HPDE6-E6E7 (cell line): ENCODE measurements around the gene KLHL10.
"Not testable (repeated sequence)": the region's sequence is repeated elsewhere in the genome, so short reads cannot be mapped to it uniquely, and the experiment has no call there.

ENCODE experiments used
- DNase-seq: peaks from one replicate; pipeline ENCODE4 v3.0.0; 2011; ENCODE audit warnings: missing footprints; ENCODE audit errors: extremely low spot score

The KLHL10 gene

DNA sequence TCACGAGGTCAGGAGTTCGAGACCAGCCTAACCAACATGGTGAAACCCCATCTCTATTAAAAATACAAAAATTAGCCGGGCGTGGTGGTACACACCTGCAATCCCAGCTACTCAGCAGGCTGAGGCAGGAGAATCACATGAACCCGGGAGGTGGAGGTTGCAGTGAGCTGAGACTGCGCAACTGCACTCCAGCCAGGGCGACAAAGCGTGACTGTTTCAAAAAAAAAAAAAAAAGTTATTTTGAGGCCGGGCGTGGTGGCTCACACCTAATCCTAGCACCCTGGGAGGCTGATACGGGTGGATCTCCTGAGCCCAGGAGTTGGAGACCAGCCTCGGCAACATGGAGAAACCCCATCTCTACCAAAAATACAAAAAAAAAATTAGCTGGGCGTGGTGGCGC, 13.8 kb downstream of the KLHL10 start:
- not testable (repeated sequence) for DNase-seq

DNA sequence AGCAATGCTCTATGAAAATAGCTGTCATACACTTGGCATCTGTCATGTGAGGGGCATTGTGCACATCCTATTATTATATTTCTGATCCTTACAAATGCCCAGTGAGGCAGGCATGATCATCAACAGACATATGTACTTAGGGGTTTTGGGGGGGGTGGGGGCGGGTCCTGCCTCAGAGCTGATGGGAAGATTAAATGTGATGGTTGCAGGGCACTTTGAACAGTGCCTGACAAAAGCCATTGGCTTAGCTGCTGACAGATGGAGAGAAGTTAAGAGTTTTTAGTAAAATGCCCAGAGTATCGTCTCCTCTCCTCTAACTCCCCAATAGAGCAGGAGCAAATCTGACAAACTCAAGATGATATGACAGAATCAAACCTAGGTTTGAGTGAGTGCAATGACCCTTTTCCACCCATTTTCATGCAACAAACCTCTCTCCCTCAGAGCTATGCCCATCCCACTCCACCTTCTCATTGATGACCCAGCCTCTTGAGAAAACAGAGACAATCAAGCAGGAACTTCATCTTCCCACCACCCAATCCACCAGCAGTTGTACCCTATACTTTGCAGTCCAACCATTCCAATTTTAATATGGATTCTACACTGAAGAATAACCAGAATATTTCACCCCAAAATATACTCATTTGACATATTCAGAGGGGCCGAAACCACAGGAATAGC, 22.8 kb downstream of the KLHL10 start:
- no peak for DNase-seq

DNA sequence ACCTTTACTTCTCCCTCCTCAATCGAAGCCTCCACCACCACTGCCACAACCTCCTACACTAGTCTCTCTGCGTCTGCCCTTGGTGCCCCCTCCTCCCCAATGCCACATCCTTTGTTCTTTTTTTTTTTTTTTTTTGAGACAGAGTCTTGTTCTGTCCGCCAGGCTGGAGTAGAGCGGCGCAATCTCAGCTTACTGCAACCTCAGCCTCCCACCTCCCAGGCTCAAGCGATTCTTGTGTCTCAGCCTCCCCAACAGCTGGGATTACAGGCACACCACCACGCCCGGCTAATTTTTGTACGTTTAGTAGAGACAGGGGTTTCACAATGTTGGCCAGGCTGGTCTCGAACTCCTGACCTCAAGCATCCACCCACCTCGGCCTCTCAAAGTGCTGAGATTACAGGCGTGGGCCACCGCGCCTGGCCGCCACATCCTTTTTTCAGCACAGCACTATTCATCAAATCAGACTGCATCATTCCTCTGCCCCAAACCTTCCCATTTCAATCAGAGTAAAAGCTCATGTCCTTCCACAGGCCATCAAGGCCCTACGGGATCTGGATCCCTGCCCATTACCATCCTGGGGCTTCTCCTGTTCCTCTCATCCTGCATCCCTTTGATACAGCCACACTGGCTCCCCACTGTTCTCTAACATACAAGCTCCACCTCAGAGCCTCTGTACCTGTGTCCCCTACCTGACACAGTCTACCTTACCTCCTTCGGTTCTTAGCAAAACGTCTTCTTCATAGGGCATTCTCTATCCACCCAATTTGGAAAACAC, 25.6 kb downstream of the KLHL10 start:
- DNase-seq, result no peak

DNA sequence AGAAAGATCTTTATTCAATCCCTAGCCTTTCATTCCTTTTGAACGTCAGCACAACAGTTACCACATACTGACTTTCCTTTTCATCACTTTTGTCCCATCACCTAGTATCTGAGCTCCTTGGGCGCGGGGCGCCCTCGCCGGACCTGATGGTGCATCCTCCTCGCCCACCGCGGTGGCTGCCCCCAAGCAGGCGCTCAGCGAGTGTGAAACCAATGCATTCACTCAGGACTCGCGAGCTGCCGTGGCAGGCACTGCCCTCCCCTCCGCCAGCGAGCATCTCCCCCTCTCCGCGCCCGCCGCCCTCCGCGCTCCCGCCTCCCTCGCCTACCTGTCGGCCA, 26.8 kb downstream of the KLHL10 start:
- no peak for DNase-seq

DNA sequence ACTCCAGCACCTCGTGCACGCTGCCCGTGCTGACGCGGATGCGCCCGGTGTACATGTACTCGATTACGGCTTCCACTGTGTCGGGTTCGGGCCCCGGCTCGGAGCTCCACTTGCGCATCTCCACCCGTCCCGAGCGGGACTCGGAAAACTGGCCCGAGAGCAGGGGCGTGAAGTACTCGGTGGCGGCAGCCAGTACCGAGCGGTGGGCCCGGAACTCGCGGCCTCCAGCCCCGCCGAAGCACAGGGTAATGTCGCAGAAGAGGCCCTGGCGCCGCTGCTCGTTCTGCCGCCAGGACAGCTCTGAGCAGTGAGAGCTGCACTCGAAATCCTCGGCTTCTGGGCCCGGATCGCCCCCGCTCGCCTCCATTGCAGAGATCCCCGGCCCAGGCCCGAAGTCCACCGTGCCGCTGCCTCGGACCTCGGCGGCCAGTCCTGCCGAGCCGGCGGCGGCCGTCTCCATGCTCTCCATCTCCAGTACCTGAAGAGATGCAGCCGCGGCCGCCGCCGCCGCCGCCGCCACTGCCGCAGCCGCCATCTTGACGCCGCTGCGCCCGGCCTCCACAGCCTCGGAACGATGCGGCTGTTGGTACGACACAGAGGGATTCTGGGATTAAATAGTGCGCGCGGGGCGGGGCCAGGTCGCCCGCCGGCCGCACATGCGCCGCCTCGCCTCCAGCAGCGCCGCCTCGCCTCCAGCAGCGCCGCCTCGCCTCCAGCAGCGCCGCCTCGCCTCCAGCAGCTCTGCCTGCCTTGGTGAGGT, 27.4 kb downstream of the KLHL10 start, which contains the start of gene KLHL11:
Gene KLHL11 (minus strand): TSS at position 588 of the 760 bp plus-strand sequence. CDS start 53 bp downstream, at position 535.
- DNase-seq, result peak; percentile 93

DNA sequence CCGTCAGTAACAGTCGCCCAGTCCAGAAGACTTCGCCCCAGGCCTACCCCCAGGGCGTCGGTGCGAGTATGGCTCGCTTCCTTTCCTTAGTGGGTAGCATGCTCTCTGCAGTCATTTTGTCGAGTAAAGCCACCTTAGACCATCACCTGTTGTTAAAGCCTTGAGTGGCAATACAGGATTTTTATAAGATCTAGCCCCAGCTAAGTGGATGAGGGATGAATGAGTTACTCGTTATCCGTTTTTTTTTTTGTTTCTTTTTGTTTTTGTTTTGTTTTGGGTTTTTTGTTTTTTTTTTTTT, 27.9 kb downstream of the KLHL10 start:
- DNase-seq, result no peak

DNA sequence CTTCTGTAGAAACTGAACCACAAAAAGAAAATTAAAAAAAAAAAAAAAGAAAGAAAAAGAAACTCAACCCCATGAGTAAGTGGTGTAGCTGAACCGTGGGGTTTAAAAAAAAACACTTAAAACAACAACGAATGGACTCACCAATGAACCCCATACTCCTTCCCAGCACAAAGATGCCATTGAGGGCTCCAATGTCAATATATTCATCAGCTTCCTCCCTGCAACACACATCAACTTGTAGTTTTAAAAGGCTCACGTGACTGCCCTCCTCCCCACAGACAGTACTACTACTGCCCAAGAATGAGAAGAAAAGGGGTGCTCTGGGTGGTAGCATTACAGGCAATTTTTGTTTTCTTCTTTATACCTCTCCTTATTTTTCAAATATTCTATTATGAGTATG, 30.9 kb downstream of the KLHL10 start:
- DNase-seq, result no peak

DNA sequence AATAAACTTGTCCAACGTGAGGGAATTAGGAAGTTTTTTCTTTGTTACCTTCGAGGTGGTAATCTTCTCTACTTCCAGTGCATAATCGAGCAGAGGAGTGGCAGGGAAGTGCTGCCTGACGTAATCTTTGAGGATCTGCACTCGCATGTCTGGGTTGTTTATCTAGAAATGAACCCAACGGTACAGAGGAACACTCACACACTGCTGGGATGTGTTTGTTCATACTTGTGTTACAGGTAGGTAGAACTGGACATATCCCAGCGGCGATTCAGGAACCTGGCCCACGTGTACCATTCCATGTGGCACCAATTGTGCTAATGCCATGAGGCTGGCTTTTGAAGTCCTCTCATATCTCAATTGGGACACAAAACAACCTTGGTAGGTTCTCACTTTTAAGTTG, 31.8 kb downstream of the KLHL10 start:
- no peak for DNase-seq

DNA sequence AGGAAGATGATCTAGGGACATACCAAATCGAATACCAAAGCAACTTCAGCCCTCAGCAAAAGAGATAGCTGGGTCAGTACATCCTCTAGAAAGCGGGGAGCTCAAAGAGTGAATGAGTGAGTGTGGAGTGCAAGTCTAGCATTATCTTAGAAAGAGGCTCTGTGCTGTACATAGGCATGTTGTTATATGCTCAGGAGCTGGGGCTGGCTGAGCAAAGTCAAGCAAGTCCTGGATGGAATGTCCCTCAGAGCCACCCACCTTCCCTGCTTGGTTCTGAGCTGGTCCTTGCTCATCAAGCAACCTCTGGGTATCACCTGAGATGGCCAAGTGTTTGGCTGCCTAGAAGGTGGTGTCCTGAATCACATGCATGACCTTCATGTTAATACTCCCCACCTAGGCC, 32.5 kb downstream of the KLHL10 start:
- DNase-seq, result no peak

DNA sequence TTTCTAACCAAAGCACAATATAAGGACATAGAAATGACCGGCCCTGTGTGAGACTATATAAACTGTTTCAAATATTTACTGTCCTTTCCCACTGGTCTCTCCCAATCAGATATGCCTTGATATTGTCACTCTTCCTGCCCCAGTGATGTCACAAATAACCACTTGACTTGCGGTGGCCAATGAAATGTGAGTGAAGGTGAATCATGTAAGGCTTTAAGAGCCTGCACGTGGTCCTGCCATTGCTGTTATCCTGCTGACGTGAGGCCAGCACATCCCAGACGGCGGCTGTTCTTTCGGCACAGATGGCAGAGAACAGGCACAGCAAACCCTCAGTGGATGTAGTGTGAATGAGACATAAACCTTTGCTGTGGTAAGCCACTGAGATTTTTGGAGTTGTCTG, 33.0 kb downstream of the KLHL10 start:
- no peak for DNase-seq

DNA sequence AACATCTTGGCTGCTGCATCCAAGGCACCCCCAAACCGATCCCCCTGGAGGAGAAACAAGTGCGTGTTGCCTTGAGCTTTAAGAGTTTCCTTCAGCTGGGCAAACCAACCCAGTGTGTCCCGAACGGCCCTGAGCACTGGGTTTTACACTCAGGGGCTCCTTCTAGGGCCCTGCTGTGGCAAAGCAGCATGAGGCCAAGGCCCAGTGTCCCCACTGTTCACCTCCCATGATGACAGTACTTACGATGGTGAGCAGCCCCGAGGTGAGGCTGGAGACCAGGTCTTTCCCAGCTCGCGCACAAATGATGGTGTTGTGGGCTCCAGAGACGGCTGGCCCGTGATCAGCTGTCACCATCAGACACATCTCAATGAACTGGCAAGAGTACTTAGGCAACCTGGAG, 34.2 kb downstream of the KLHL10 start:
- no peak for DNase-seq

DNA sequence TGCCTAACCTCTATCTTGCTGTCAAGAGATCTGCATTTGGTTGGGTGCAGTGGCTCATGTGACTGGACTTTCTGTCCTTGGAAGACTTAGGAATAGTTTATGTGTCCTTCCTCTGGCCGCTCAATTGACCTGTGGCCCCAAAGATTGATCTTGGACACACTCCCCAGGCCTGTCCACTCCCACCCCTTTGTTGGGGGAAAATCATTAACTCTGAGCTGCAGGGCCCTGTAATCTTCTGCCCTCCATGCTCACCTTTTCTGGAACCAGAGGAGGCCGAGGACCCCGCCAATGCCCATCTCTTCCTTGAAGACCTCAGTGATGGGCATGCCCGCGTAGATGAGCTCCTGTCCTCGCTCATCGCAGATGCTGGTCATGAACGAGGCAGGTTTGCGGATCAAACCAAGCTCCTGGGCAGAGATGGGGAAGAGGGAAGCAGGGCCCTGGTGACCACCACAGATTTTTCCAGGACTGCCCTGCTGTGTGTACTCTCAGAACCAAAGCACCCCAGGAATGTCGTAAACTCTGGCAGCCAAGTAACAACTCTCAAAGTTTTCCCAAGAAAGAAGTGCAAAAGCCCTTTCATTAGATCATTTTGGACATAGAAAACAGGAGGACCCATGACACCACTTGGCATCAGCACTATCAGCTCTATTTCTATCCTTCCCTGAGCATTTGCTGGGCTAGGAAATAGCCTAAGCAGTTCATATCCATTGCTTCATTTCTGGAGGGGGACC, 36.1 kb downstream of the KLHL10 start:
- DNase-seq, result no peak

DNA sequence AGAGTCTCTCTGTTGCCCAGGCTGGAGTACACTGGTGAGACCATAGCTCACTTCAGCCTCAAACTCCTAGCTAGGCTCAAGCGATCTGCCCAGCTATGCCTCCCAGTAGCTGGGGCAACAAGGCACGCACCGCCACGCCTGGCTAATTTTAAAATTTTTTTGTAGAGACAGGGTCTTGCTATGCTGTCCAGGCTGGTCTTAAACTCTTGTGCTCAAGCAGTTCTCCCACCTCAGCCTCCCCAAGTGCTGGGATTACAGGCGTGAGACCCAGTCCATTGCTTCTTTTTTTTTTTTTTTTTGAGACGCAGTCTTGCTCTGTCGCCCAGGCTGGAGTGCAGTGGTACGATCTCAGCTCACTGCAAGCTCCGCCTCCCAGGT, 36.7 kb downstream of the KLHL10 start:
- not testable (repeated sequence) for DNase-seq

DNA sequence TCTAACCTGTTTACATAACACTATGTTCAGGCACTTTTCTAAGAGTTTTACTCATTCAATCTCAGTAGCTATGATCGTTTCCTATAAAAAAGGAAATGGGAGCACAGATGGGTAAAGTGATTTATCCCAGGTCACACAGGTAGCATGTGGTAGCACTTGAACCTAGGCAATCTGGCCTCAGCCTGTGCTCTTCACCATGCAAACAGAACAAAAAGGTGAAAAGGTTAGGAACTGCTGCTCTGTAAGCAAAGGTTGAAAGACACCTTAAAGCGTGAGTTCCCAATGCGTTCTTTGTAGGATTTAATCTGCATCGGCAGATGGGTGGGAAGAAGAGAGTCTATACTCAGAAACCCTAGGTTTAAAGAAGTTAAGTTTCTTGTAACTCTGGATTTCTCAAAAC, 42.5 kb downstream of the KLHL10 start:
- DNase-seq, result no peak

DNA sequence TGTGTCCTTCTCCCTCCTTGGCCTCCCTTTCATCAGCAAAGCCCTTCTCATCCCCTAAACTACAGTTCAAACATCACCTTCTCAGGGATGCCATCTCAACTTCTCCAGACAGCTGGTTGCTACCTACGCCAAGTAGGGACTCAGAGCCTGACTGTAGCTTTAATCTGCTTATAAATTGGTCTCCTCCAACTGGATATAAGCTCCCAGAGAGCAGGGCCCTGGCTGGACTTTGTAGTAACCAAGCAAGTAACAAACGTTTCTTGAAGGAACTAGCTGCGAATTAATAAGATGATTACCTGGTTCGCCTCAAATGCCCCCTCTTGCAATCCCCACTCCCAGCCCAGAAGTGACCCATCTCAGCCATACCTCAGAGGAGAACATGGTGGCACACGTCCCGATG, 45.1 kb downstream of the KLHL10 start:
- no peak for DNase-seq

DNA sequence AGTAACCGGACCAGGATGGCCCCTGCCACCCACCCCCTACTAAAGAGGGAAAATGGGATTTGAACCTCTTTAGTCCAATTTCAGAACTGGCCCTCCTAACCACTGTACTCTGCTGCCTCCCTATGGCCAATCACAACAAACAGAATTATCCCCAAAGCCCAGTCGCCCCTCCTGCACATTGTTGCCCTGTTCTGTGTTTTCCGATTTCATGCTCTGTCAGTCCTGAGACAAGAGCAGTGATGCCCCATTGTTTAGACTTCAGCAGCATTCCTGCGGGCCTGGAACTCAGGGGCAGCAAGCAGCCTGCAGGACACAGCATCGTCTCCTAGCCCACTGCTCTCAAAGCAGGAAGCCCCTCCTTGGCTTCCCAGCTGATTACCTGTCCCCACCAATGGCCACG, 48.1 kb downstream of the KLHL10 start:
- DNase-seq, result no peak

DNA sequence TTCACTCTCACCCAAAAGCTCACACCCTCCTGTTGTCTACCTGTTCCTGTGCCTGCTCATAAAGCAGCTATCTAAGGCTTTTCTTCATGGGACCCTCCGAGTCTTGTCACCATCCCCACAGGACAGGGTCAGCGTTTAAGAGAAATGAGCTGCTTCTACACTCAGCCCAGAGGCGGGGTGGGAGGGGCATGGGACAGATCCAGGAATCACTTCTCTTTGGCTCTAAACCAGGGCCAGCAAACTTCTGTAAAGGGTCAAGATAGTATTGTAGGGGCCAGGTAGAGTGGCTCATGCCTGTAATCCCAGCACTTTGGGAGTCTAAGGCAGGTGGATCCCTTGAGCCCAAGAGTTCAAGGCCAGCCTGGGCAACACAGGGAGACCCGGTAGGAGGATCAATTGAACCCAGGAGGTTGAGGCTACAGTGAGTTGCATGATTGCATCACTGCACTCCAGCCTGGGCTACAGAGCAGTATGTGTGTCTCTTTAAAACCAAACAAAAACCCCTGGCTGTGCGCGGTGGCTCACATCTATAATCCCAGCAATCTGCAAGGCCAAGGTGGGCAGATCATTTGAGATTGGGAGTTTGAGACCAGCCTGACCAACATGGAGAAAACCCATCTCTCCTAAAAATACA, 50.8 kb downstream of the KLHL10 start:
- no peak for DNase-seq

DNA sequence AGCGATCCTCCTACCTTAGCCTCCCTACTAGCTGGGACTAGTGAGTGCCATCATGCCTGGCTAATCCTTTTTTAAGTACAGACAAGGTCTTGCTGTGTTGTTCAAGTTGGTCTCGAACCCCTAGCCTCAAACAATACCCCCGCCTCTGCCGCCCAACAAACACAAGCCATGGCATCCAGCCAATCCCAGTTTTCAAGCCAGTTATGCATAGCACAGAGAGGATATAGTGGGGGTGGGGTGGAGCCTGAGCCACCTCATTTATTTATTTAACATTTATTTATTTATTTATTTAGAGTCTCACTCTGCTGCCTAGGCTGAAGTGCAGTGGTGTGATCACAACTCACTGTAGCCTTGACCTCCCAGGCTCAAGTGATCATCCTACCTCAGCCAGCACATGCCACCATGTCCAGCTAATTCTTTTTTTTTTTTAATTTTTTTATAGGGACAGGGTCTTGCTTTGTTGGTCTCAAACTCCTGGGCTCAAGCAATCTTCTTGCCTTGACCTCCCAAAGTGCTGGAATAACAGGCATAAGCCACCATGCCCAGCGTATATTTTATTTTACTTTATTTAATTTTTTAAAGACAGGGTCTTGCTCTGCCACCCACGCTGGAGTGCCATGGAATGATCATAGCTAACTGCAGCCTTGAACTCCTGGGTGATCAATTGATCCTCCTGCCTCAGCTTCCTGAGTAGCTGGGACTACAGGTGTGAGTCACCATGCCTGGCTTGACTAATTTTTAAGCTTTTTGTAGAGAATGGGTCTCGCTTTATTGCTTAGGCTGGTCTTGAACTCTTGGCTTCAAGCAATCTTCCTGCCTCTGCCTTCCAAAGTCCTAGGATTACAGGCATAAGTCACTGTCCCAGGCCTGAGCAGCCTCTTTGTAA, 53.8 kb downstream of the KLHL10 start:
- DNase-seq, result no peak

DNA sequence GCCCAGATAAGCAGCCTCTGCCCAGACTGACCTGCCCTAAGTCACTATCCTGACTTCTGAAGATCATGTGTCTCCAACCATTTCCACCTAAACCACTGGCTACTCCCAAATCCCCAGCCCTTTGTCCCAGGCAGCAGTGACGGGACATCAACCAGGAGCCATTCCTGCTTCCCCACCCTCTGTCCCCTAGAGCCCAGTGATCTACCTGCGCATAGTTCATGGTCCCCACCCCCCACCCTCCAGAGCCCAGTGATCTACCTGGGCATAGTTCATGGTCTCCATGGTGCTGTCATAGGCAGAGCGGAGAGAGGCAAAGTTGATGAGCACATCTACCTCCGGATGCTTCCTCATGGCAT, 54.4 kb downstream of the KLHL10 start:
- DNase-seq, result no peak

DNA sequence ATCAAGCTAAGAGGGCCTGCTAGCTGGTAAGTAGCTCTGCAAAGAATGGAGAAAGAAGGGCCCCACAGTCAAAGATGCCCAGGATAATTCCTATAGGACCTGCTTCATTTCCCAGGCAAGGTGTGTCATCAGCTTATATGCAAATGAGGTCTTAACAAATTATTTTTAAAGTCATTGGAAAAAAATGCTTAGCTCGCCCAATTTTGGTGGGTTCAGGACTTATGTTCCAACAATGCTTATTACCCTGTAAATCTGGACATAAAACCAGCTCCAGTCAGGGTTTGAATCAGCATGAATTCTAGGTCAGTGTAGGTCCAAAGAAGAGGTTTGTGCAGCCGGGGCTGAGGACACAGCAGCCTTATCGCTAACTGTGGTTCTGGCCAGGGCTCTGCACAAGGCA, 55.8 kb downstream of the KLHL10 start:
- DNase-seq, result no peak

DNA sequence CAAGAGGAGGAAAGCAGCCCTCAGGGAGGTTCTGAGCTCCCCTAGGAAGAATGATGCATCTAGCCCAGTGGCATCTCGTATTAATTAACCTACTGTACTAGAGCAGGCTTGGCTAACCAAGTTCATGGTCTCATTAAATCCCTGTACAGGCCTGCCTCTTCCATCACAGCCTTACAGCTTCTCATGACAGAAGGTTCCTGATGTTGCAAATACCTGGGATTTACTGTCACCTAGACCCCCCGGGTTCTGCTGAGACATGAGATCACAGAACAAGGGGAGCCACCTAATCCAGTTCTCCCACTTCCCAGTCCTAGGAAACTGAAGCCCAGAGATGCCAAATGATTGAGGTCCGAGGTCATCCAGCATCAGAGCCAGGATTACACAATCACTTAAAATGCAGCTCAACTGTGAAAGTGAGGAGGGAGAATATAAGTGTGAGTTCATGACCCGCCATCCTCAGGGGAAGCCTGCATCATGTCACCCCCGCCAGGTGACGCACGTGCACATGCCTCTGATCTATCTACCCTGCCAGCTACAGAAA, 57.2 kb downstream of the KLHL10 start:
- DNase-seq, result no peak
